Measurements from ENCODE around the gene CYBB.

- TF ChIP-seq MXI1 (IDR thresholded peaks at IDR 0.05; ENCODE audit: borderline replicate concordance, low read depth, low read length) (no peak), POLR2A (IDR thresholded peaks at IDR 0.05; ENCODE audit: low read depth, low read length) (no peak), BHLHE40 (IDR thresholded peaks at IDR 0.05; ENCODE audit: low read depth, low read length) (no peak), CTCF (conservative IDR thresholded peaks at IDR 0.05; ENCODE audit: low read depth, low read length) (no peak), ELK1 (IDR thresholded peaks at IDR 0.05; ENCODE audit: borderline replicate concordance, low read depth, low read length) (no peak), RAD21 (IDR thresholded peaks at IDR 0.05; ENCODE audit: low read length) (no peak), NFE2L2 (IDR thresholded peaks at IDR 0.05; ENCODE audit: low read depth, low read length) (no peak), RCOR1 (IDR thresholded peaks at IDR 0.05; ENCODE audit: insufficient replicate concordance, low read length) (no peak), MAFK (IDR thresholded peaks at IDR 0.05; ENCODE audit: low read depth, low read length) (no peak), SMC3 (IDR thresholded peaks at IDR 0.05; ENCODE audit: low read depth, low read length) (no peak), RFX5 (IDR thresholded peaks at IDR 0.05; ENCODE audit: low read depth, low read length) (no peak), CHD1 (IDR thresholded peaks at IDR 0.05; ENCODE audit: low read depth, low read length) (no peak)
- TF ChIP-seq, protein P1, sequence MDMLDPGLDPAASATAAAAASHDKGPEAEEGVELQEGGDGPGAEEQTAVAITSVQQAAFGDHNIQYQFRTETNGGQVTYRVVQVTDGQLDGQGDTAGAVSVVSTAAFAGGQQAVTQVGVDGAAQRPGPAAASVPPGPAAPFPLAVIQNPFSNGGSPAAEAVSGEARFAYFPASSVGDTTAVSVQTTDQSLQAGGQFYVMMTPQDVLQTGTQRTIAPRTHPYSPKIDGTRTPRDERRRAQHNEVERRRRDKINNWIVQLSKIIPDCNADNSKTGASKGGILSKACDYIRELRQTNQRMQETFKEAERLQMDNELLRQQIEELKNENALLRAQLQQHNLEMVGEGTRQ (IDR thresholded peaks at IDR 0.05; ENCODE audit: low read depth, low read length) = no peak
Measured at GRCh38 chrX:37844622-37845021, 64.8 kb downstream of the CYBB start.

Measured in IMR-90 (cell line).